ENCODE results near the gene ABCA5. TPM values are rescaled to one million over a fixed set of nuclear protein-coding genes. Genes with fewer than 3 reads are reported as not detected.
A peak's percentile ranks its signal among the peaks of the same experiment; 100 is the strongest.

Gene ABCA5
- total RNA-seq = 10 to 100 TPM; 14.3 to 15.1 TPM

- Mint-ChIP-seq H3K36me3 (ENCODE audit: low read depth) (peaks cover 2% of the 10 kb centered on the region), H3K27ac (peak within 1 kb of the TSS; percentile 95), H3K4me1 (ENCODE audit: low read depth) (peaks cover 31% of the 10 kb centered on the region), H3K27me3 (ENCODE audit: low read depth) (peaks cover 2% of the 10 kb centered on the region), H3K9me3 (peaks cover 8% of the 10 kb centered on the region), H3K4me3 (peak within 1 kb of the TSS; percentile 93)
- intact Hi-C loops (cut with micrococcal nuclease) = loop anchor here (1.0 to 2.0 kb wide), 5 partner anchors 87 to 1332 kb away; partner anchors contain the start of genes ARSG, MAP2K6 and SLC16A6
- CTCF ChIA-PET = interaction anchor here (1.2 to 1.6 kb wide), 2 partner anchors 68 to 241 kb away, joined by 3 to 5 read pairs; no protein-coding TSS in a partner anchor
- DNase-seq = peak; percentile 92
These were observed at the start of gene ABCA5 for GRCh38 chr17:69327060-69327831. Gene ABCA5 (minus strand): TSS chr17:69327133. CDS start chr17:69314415, 12,718 bp downstream.

DNA sequence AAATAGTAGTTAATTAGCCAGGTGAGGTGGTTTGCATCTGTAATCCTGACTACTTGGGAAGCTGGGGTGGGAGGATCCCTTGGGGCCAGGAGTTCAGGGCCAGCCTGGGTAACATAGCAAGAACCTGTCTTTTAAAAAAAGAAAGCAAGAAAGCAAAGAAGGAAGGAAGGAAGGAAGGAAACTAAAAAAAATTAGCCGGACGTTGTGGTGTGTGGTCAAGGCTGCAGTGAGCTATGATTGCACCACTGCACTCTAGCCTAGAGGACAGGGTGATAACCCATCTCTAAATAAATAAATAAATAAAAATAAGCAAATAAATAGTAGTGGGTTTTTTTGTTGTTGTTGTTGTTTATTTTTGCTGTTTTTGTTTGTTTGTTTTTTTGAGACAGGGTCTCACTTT is 48.3 kb upstream of the ABCA5 start:
- Mint-ChIP-seq H3K27me3 (ENCODE audit: low read depth) (no peaks in the 10 kb centered on the region), H3K9me3 (peaks cover 2% of the 10 kb centered on the region), H3K4me1 (ENCODE audit: low read depth) (peaks cover 2% of the 10 kb centered on the region), H3K27ac (no peak overlapping the region), H3K36me3 (ENCODE audit: low read depth) (peaks cover 1% of the 10 kb centered on the region), H3K4me3 (no peak overlapping the region)
- CTCF ChIA-PET = no interaction called here
- intact Hi-C loops (cut with micrococcal nuclease) = no loop called here
- DNase-seq = no peak

DNA sequence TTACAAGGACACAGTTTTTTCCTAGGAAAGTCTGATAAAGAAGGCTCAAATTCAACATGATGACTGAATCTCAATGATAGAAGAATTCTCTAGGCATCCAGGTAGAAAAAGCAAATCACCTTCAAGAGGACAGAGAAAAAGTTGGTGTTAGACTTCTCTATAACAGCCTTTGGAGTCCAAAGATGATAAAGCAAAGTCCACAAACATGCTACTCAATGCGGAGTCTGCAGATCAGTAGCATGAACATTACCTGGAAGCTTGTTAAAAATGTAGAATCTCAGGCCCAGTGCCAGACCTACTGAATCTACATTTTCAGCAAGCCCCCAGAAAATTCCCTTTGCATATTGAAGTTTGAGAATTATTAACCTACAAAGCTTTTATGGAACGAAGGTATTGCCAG is 46.1 kb upstream of the ABCA5 start:
- Mint-ChIP-seq H3K4me1 (ENCODE audit: low read depth) (peaks cover 2% of the 10 kb centered on the region), H3K36me3 (ENCODE audit: low read depth) (peaks cover 1% of the 10 kb centered on the region)
- intact Hi-C loops (cut with micrococcal nuclease) = no loop called here

GRCh38 chr17:69367298-69367697 is 40.4 kb upstream of the ABCA5 start:
- CTCF ChIA-PET = interaction anchor here (0.9 to 1.0 kb wide), 2 partner anchors 28 to 158 kb away, joined by 3 read pairs; no protein-coding TSS in a partner anchor
- H3K27ac Mint-ChIP-seq = no peak overlapping the region

More for the DNA sequence above, 46.1 kb upstream of the ABCA5 start:
- Mint-ChIP-seq H3K27me3 (ENCODE audit: low read depth) (no peaks in the 10 kb centered on the region), H3K9me3 (peaks cover 2% of the 10 kb centered on the region), H3K4me3 (no peak overlapping the region), H3K27ac (no peak overlapping the region)
- CTCF ChIA-PET = no interaction called here
- DNase-seq = no peak

DNA sequence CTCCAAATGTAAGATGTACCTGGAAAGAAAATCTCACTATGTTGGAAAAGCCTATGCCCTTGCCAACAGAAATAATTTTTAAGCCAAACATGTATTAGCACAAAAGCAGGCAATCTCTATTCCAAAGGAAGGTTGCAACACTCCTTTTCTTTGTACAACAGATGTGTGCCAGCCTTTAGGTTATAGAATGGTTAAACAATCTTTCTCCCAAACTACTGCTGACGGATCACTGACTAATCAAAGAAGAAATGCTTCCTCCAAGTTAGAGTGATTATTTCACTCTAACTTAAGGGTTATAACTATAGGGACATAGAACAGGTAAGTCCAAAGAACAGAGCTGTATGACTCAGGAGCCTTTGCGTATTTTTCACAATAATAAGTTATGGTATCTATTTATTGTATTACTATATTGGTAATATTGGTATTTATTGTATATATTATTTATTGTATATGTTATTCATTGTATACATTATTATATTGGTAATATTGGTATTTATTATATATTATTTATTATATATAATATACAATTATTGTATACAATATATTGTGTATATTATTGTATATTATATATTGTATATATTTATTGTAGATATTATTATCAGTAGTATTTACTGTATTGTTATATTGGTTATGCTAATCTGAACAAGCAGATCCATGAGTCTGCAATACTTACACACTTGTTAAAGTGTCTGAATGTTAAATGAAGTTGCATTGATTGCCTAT is 36.7 kb upstream of the ABCA5 start:
- Mint-ChIP-seq H3K9me3 (no peaks in the 10 kb centered on the region), H3K4me1 (ENCODE audit: low read depth) (no peaks in the 10 kb centered on the region), H3K27ac (no peak overlapping the region), H3K36me3 (ENCODE audit: low read depth) (no peaks in the 10 kb centered on the region), H3K4me3 (no peak overlapping the region), H3K27me3 (ENCODE audit: low read depth) (no peaks in the 10 kb centered on the region)
- no peak for DNase-seq
- CTCF ChIA-PET = interaction anchor here (1.2 kb wide), 1 partner anchor 31 kb away, joined by 3 read pairs; no protein-coding TSS in a partner anchor
- intact Hi-C loops (cut with micrococcal nuclease) = no loop called here

More at GRCh38 chr17:69367298-69367697, 40.4 kb upstream of the ABCA5 start:
- intact Hi-C loops (cut with micrococcal nuclease) = no loop called here
- H3K9me3 Mint-ChIP-seq = no peaks in the 10 kb centered on the region
- H3K36me3 Mint-ChIP-seq (ENCODE audit: low read depth) = peaks cover 1% of the 10 kb centered on the region
- DNase-seq = no peak
- no peak overlapping the region for H3K4me3 Mint-ChIP-seq
- H3K4me1 Mint-ChIP-seq (ENCODE audit: low read depth) = no peaks in the 10 kb centered on the region
- no peaks in the 10 kb centered on the region for H3K27me3 Mint-ChIP-seq (ENCODE audit: low read depth)

- CTCF ChIA-PET = interaction anchor here (0.7 to 1.9 kb wide), 3 partner anchors 34 to 295 kb away, joined by 3 to 11 read pairs (median 4); no protein-coding TSS in a partner anchor
- Mint-ChIP-seq H3K4me1 (ENCODE audit: low read depth) (no peaks in the 10 kb centered on the region), H3K36me3 (ENCODE audit: low read depth) (no peaks in the 10 kb centered on the region), H3K27ac (no peak overlapping the region), H3K27me3 (ENCODE audit: low read depth) (no peaks in the 10 kb centered on the region), H3K4me3 (no peak overlapping the region), H3K9me3 (no peaks in the 10 kb centered on the region)
- intact Hi-C loops (cut with micrococcal nuclease) = no loop called here
- DNase-seq = no peak
These were observed 34.2 kb upstream of the ABCA5 start for GRCh38 chr17:69361156-69361555.

GRCh38 chr17:69358688-69359596 is 32.0 kb upstream of the ABCA5 start:
- H3K9me3 Mint-ChIP-seq = no peaks in the 10 kb centered on the region
- peak; percentile 31 for DNase-seq
- no peaks in the 10 kb centered on the region for H3K36me3 Mint-ChIP-seq (ENCODE audit: low read depth)
- no peak overlapping the region for H3K27ac Mint-ChIP-seq
- no peak overlapping the region for H3K4me3 Mint-ChIP-seq
- no peaks in the 10 kb centered on the region for H3K27me3 Mint-ChIP-seq (ENCODE audit: low read depth)
- intact Hi-C loops (cut with micrococcal nuclease) = loop anchor here (1.0 kb wide), 1 partner anchor 164 kb away; no protein-coding TSS in a partner anchor
- no peaks in the 10 kb centered on the region for H3K4me1 Mint-ChIP-seq (ENCODE audit: low read depth)
- CTCF ChIA-PET = interaction anchor here (0.8 to 1.4 kb wide), 4 partner anchors 11 to 163 kb away, joined by 3 to 4 read pairs (median 3); no protein-coding TSS in a partner anchor

GRCh38 chr17:69357701-69358100 is 30.8 kb upstream of the ABCA5 start:
- Mint-ChIP-seq H3K4me1 (ENCODE audit: low read depth) (no peaks in the 10 kb centered on the region), H3K27me3 (ENCODE audit: low read depth) (no peaks in the 10 kb centered on the region), H3K9me3 (no peaks in the 10 kb centered on the region), H3K36me3 (ENCODE audit: low read depth) (no peaks in the 10 kb centered on the region), H3K4me3 (no peak overlapping the region), H3K27ac (no peak overlapping the region)
- DNase-seq = no peak
- CTCF ChIA-PET = interaction anchor here (1.0 kb wide), 1 partner anchor 50 kb away, joined by 3 read pairs; no protein-coding TSS in a partner anchor
- intact Hi-C loops (cut with micrococcal nuclease) = loop anchor here (1.0 kb wide), 1 partner anchor 166 kb away; no protein-coding TSS in a partner anchor

DNA sequence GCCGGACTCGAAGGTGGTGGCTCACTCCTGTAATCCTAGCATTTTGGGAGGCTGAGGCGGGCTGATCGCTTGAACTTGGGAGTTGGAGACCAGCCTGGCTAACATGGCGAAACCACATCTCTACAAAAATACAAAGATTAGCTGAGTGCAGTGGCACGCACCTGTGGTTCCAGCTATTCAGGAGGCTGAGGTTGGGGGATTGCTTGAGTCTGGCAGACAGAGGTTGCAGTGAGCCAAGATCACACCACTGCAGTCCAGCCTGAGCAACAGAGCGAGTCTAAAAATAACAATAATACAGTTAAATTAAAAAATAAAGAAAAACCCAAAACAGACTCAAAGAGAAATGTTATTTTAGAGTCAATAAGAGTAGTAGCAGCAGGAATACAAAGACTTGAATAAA is 29.7 kb upstream of the ABCA5 start:
- H3K4me3 Mint-ChIP-seq = no peak overlapping the region
- no peaks in the 10 kb centered on the region for H3K4me1 Mint-ChIP-seq (ENCODE audit: low read depth)
- no peaks in the 10 kb centered on the region for H3K27me3 Mint-ChIP-seq (ENCODE audit: low read depth)
- no peak overlapping the region for H3K27ac Mint-ChIP-seq
- no peak for DNase-seq
- CTCF ChIA-PET = no interaction called here
- H3K36me3 Mint-ChIP-seq (ENCODE audit: low read depth) = no peaks in the 10 kb centered on the region
- no peaks in the 10 kb centered on the region for H3K9me3 Mint-ChIP-seq
- intact Hi-C loops (cut with micrococcal nuclease) = no loop called here

GRCh38 chr17:69350911-69351310 is 24.0 kb upstream of the ABCA5 start:
- Mint-ChIP-seq H3K4me1 (ENCODE audit: low read depth) (no peaks in the 10 kb centered on the region), H3K27me3 (ENCODE audit: low read depth) (peaks cover 4% of the 10 kb centered on the region), H3K4me3 (no peak overlapping the region), H3K27ac (no peak overlapping the region), H3K36me3 (ENCODE audit: low read depth) (no peaks in the 10 kb centered on the region), H3K9me3 (no peaks in the 10 kb centered on the region)
- CTCF ChIA-PET = no interaction called here
- intact Hi-C loops (cut with micrococcal nuclease) = no loop called here
- no peak for DNase-seq

DNA sequence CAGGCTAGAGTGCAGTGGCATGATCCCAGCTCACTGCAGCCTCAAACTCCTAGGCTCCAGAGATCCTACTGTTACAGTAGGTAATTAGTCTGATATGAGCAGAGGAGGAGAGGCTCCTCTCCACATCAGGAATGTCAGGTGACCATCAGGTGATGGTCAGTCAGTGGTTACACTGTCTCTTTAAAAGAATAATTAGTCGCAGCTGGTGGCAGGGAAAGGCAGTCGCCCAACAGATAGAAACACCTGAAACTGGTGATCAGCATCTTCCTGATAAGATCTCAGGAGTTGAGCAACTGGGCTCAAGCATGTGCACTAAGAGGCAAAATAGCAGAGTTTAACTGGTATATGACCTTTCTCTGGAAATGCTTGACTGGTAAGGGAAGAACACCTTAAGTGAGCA is 21.5 kb upstream of the ABCA5 start:
- intact Hi-C loops (cut with micrococcal nuclease) = no loop called here
- Mint-ChIP-seq H3K4me3 (no peak overlapping the region), H3K27me3 (ENCODE audit: low read depth) (peaks cover 4% of the 10 kb centered on the region), H3K27ac (no peak overlapping the region), H3K36me3 (ENCODE audit: low read depth) (no peaks in the 10 kb centered on the region), H3K9me3 (no peaks in the 10 kb centered on the region), H3K4me1 (ENCODE audit: low read depth) (no peaks in the 10 kb centered on the region)
- DNase-seq = no peak
- CTCF ChIA-PET = no interaction called here

DNA sequence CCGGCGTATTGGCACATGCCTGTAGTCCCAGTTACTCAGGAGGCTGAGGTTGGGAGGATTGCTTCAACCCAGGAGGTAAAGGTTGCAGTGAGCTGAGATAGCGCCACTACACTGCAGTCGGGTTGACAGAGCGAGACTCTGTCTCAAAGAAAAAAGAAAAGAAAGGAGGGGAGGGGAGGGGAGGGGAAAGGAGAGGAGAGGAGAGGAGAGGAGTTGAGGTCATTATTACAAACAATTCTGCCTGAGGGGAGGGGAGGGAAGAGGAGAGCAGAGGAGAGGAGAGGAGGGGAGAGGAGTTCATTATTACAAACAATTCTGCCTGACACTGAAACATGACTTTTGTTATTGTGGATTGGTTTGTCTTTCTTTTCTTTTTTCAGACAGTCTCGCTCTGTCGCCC is 19.8 kb upstream of the ABCA5 start:
- Mint-ChIP-seq H3K4me1 (ENCODE audit: low read depth) (no peaks in the 10 kb centered on the region), H3K36me3 (ENCODE audit: low read depth) (no peaks in the 10 kb centered on the region), H3K4me3 (no peak overlapping the region), H3K27ac (no peak overlapping the region), H3K27me3 (ENCODE audit: low read depth) (peaks cover 4% of the 10 kb centered on the region), H3K9me3 (no peaks in the 10 kb centered on the region)
- CTCF ChIA-PET = no interaction called here
- no peak for DNase-seq
- intact Hi-C loops (cut with micrococcal nuclease) = no loop called here
